Naive thymus-derived CD8-positive, alpha-beta T cell (primary cell): ENCODE results near the gene MASP1. TPM values are rescaled to one million over a fixed set of nuclear protein-coding genes. Genes with fewer than 3 reads are reported as not detected.

Experiments used
- ATAC-seq, 2 donors: fragments of 150-1000 bp; cut with Tn5 transposase in 1 of 2; sonication (Bioruptor Pico), chemical (Tn5 transposase) in 1 of 2; 1 replicate in 1 of 2; 2 replicates in 1 of 2; pipeline ENCODE4 v1.10.0; 2021; ENCODE audit warnings: mild to moderate bottlenecking in 2 of 2, moderate library complexity in 2 of 2
- POLR2A ChIA-PET: fragments of 350-600 bp; sonication (Branson Sonifier 250); formaldehyde crosslinking; loops from one replicate; lab custom pipeline; 2021; ENCODE audit warnings: antibody characterized with exemption; lab: Charles Lee
- DNase-seq, 10 donors: peaks; one replicate each; pipeline versions ENCODE4 v3.0.0 to v3.0.0-alpha.2; 2020 to 2022
- H3K27ac Mint-ChIP-seq, 10 donors: one replicate each; pipeline ENCODE4 v1.8.0; 2020 to 2022; ENCODE audit warnings: mild to moderate bottlenecking in 10 of 10, mixed read lengths in 10 of 10, moderate library complexity in 4 of 10, inconsistent platforms in 1 of 10
- H3K27me3 Mint-ChIP-seq, 5 donors: one replicate each; pipeline ENCODE4 v1.8.0; 2021 to 2022; ENCODE audit warnings: mixed read lengths in 5 of 5
- H3K36me3 Mint-ChIP-seq, 3 donors: one replicate each; pipeline ENCODE4 v1.8.0; 2020 to 2022; ENCODE audit warnings: mixed read lengths in 3 of 3, mild to moderate bottlenecking in 2 of 3, inconsistent platforms in 1 of 3
- H3K4me1 Mint-ChIP-seq, 4 donors: one replicate each; pipeline ENCODE4 v1.8.0; 2021 to 2022; ENCODE audit warnings: mixed read lengths in 4 of 4
- H3K4me3 Mint-ChIP-seq, 10 donors: one replicate each; pipeline ENCODE4 v1.8.0; 2020 to 2022; ENCODE audit warnings: mild to moderate bottlenecking in 10 of 10, mixed read lengths in 10 of 10, moderate library complexity in 6 of 10, inconsistent platforms in 1 of 10
- H3K9me3 Mint-ChIP-seq, 9 donors: one replicate each; pipeline ENCODE4 v1.8.0; 2020 to 2022; ENCODE audit warnings: mixed read lengths in 9 of 9, mild to moderate bottlenecking in 3 of 9, inconsistent platforms in 1 of 9, moderate library complexity in 1 of 9
- polyA plus RNA-seq, 3 donors: library from polyadenylated mRNA; unstranded; fragments of 300-500 nt; fragmentation: Illumina TruSeq; gene quantifications; one replicate each; pipeline ENCODE4 v1.2.3, GENCODE V29; 2021
- total RNA-seq, 8 experiments: library from RNA in 2 of 8; stranded (reverse) in 2 of 8; gene quantifications; one replicate each; pipeline ENCODE4 v1.2.3 and lab custom pipeline; 2021 to 2026

MASP1 gene
- total and polyA plus RNA-seq, 5 experiments from 2014 or later, result not detected

DNA sequence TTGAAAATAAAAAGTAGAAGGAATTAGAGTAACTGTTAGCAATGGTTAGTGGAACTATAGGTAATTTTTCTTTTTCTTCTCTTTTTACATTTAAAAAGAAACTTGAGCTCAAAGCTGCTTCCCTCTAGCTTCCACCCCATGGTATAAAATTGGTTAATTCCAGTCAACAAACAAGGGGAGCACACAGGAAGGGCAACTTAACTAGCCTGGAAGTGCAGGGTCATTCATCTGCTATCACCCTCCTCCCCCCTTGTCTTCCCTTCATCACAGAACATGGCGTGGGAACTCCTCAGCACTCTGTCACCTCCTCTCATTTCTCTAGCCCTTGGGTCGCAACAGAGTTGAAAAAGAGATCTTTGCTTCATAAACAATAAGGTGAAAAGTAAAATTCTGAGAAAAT, 20.0 kb downstream of the MASP1 start:
- H3K9me3 Mint-ChIP-seq, result peaks cover 0 to 24% (median 14%) of the 10 kb centered on the region in 9 donors

DNA sequence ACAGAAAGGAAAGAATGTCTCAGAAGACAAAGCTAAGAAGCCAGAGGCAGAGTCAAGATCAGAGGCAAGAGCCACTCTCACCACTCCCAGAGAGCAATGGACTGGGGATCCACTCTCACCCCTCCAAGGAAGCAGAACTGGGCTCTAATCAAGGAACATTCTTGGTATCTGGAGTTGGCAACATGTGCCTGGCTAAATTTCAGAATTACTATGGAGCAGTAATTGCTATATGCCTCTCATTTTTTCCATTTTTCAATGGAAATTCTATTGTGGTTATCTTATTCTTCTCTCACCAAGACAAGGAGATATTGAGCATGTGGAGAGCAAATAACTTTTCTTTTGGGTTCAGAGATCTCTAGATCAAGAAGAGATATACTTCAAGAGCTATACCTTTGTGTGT, 22.1 kb downstream of the MASP1 start:
- Mint-ChIP-seq H3K4me3 (no peak overlapping the region), H3K36me3 (peaks cover 3 to 20% (median 12%) of the 10 kb centered on the region in 3 donors), H3K9me3 (peaks cover 0 to 24% (median 14%) of the 10 kb centered on the region in 9 donors), H3K27me3 (peaks cover 17 to 33% (median 27%) of the 10 kb centered on the region in 5 donors), H3K4me1 (no peaks in the 10 kb centered on the region), H3K27ac (no peak overlapping the region)
- DNase-seq, result no peak
- POLR2A ChIA-PET, result no interaction called here
- no peak for ATAC-seq

More for the DNA sequence above, 20.0 kb downstream of the MASP1 start:
- peaks cover 16 to 24% (median 22%) of the 10 kb centered on the region in 5 donors for H3K27me3 Mint-ChIP-seq
- H3K4me1 Mint-ChIP-seq, result no peaks in the 10 kb centered on the region
- DNase-seq, result no peak
- POLR2A ChIA-PET, result no interaction called here
- no peak overlapping the region for H3K4me3 Mint-ChIP-seq
- no peak for ATAC-seq
- H3K27ac Mint-ChIP-seq, result no peak overlapping the region
- peaks cover 3 to 20% (median 12%) of the 10 kb centered on the region in 3 donors for H3K36me3 Mint-ChIP-seq

DNA sequence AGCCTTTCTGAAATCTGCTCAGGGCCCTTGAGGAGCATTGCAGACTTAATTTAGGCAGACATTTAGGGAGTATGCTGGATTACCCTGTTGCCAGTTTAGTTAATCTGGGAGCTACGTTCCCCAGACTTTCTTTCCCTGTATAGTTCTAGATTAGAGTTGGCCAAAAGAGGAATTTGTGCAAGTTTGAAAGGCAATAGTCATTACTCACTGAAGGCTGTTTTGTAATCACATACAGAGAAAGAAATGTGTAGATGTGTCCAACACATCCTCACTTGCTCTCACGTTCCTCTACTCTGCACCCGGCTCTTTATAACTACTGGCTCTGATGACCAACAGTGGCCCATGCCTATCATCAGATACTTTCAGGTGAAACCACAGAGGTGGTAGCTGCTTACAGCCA, 24.2 kb downstream of the MASP1 start:
- peaks cover 3 to 20% (median 12%) of the 10 kb centered on the region in 3 donors for H3K36me3 Mint-ChIP-seq
- ATAC-seq (no peak), DNase-seq (no peak)
- H3K9me3 Mint-ChIP-seq, result peaks cover 0 to 24% (median 14%) of the 10 kb centered on the region in 9 donors
- POLR2A ChIA-PET, result no interaction called here
- H3K27me3 Mint-ChIP-seq, result peaks cover 22 to 35% (median 28%) of the 10 kb centered on the region in 5 donors
- H3K4me1 Mint-ChIP-seq, result no peaks in the 10 kb centered on the region
- no peak overlapping the region for H3K4me3 Mint-ChIP-seq
- H3K27ac Mint-ChIP-seq, result no peak overlapping the region

DNA sequence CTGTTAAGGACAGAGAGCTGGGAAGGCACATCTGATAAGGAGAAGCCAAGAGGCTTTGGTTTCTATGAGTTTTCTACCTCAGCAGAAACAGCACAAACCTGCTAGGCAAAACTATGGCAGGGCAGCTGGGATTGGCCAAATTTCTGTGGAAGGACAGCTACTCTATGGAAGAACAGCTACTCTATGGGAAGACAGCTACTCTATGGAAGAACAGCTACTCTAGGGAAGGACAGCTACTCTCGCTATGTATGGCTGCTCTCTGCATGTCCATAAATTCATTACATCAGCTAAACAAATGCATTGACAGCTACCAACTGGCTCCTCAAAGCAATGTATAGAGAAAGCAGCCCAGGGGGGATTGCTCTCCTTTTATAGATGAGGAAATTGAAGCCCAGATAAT, 24.8 kb downstream of the MASP1 start:
- Mint-ChIP-seq H3K4me3 (no peak overlapping the region), H3K27ac (no peak overlapping the region), H3K9me3 (peaks cover 0 to 24% (median 14%) of the 10 kb centered on the region in 9 donors), H3K4me1 (no peaks in the 10 kb centered on the region), H3K27me3 (peaks cover 23 to 35% (median 25%) of the 10 kb centered on the region in 5 donors), H3K36me3 (peaks cover 3 to 20% (median 12%) of the 10 kb centered on the region in 3 donors)
- DNase-seq, result no peak
- POLR2A ChIA-PET, result no interaction called here
- ATAC-seq, result no peak

DNA sequence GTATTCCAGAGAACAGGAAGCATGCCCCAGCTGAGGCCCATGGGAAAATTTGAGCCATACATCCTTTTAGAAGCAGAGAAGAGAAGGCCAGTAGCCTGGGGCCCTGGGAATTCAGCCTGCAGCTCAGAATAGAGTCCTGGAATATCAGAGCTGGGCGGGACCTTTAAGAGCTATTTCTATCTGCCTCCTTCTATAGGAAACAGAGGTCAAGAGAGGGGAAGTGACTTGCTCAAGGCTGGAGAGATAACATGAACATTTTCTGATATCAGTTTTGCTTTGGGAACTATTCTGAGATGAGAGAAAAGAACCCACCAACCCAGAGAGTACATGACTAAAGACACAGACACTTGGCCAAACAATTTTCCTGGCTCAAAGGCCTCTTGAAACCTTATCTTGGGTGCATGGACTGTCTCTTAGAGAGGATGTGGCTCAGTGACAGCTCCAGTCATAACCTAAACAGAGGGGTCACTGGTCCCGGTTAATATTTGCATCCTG, 26.0 kb downstream of the MASP1 start:
- Mint-ChIP-seq H3K27me3 (peaks cover 23 to 38% (median 28%) of the 10 kb centered on the region in 5 donors), H3K9me3 (peaks cover 0 to 23% (median 14%) of the 10 kb centered on the region in 9 donors), H3K4me3 (no peak overlapping the region)

DNA sequence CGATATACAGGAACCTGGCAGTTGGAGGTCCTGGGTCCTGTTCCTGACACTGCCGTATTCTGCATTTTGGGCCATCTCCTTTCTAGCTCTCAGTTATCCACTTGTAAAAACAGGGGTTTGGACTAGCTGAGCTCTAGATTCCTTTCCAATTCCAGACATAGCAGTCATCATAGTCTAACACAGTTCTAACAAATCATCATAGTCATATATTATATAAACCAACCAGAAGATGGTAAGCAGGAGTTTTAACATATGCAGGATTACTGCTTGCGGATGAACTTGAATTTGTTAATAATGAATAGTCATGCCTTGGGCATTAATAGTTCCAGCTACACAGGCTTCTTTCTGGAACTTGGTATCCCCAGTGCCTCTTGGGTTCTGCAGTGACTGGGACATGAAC, 26.6 kb downstream of the MASP1 start:
- H3K9me3 Mint-ChIP-seq, result peaks cover 0 to 17% (median 8%) of the 10 kb centered on the region in 9 donors
- DNase-seq (no peak), ATAC-seq (no peak)
- no peak overlapping the region for H3K27ac Mint-ChIP-seq
- peaks cover 23 to 38% (median 29%) of the 10 kb centered on the region in 5 donors for H3K27me3 Mint-ChIP-seq
- H3K4me1 Mint-ChIP-seq, result no peaks in the 10 kb centered on the region
- peaks cover 3 to 13% (median 8%) of the 10 kb centered on the region in 3 donors for H3K36me3 Mint-ChIP-seq
- H3K4me3 Mint-ChIP-seq, result no peak overlapping the region
- POLR2A ChIA-PET, result no interaction called here

More for the DNA sequence above, 26.0 kb downstream of the MASP1 start:
- POLR2A ChIA-PET, result no interaction called here
- ATAC-seq, result no peak
- no peak for DNase-seq
- H3K27ac Mint-ChIP-seq, result no peak overlapping the region
- peaks cover 3 to 19% (median 12%) of the 10 kb centered on the region in 3 donors for H3K36me3 Mint-ChIP-seq
- H3K4me1 Mint-ChIP-seq, result no peaks in the 10 kb centered on the region

DNA sequence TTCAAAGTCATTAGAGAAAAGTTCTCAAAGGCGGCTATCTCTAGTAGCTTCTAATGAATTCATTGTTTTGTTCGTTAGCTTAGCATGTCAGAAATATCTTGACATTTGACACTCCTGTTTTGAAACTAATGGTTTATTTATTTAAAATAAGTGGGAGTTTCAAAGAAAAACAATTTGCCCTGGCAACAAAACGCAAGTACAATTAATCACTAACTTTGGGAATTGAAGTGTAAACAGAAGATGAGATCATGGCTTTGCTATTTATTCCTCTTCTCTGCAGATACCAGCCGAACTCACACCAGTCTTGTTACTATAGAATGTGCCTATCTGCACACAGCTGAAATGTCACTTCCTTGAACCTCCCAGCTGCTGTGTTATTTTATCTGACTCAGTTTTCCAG, 27.5 kb downstream of the MASP1 start:
- H3K9me3 Mint-ChIP-seq, result peaks cover 0 to 8% (median 2%) of the 10 kb centered on the region in 9 donors
- peaks cover 18 to 43% (median 29%) of the 10 kb centered on the region in 5 donors for H3K27me3 Mint-ChIP-seq

DNA sequence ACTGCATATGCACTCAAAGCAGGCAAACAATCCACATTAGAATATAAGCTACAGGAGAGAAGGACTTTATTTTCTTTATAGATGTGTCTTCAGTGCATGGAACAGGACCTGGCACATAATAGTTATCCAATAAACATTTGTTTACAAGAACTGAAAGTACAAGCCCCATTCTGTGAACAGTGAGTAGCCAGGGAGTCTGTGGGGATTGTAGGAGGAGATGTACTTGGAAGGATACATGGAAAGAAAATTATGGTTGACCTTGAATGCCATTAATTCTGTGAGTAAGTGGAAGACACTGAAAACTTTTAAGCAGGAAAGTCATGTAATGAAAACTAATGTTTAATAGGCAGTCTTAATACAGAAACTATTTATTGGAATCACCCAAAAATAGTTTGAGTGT, 28.3 kb downstream of the MASP1 start:
- Mint-ChIP-seq H3K36me3 (peaks cover 0 to under 1% (median under 1%) of the 10 kb centered on the region in 3 donors), H3K4me3 (no peak overlapping the region), H3K4me1 (no peaks in the 10 kb centered on the region), H3K27me3 (peaks cover 17 to 43% (median 26%) of the 10 kb centered on the region in 5 donors), H3K9me3 (peaks cover 0 to 2% (median 0%) of the 10 kb centered on the region in 9 donors), H3K27ac (no peak overlapping the region)
- POLR2A ChIA-PET, result no interaction called here
- no peak for ATAC-seq
- DNase-seq, result no peak

More for the DNA sequence above, 27.5 kb downstream of the MASP1 start:
- no peak for DNase-seq
- no peak overlapping the region for H3K27ac Mint-ChIP-seq
- no peaks in the 10 kb centered on the region for H3K4me1 Mint-ChIP-seq
- peaks cover 0 to 5% (median 3%) of the 10 kb centered on the region in 3 donors for H3K36me3 Mint-ChIP-seq
- ATAC-seq, result no peak
- no peak overlapping the region for H3K4me3 Mint-ChIP-seq
- POLR2A ChIA-PET, result no interaction called here

DNA sequence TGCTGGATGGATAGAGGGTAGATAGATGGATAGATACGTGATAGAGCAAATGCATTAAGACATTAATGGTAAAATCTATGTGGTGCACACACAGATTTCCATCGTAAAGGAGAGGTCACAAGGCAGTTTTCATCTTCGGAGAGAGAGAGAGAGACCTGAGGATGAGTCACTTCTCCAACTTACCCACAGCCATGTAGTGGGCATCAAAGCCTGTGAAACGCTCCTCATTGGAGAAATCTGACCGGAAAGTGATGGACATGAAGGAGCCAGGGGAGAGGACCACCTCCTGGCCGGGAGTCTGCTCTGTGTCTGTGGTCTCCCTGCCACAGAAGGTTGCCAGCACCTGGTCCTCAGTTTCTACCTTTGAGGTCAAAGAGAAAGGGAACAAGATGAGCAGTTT, 29.2 kb downstream of the MASP1 start:
- POLR2A ChIA-PET, result no interaction called here
- Mint-ChIP-seq H3K4me3 (no peak overlapping the region), H3K4me1 (no peaks in the 10 kb centered on the region), H3K27me3 (peaks cover 11 to 43% (median 19%) of the 10 kb centered on the region in 5 donors), H3K36me3 (no peaks in the 10 kb centered on the region), H3K27ac (no peak overlapping the region), H3K9me3 (peaks cover 0 to 2% (median 0%) of the 10 kb centered on the region in 9 donors)
- no peak for ATAC-seq
- DNase-seq, result no peak

DNA sequence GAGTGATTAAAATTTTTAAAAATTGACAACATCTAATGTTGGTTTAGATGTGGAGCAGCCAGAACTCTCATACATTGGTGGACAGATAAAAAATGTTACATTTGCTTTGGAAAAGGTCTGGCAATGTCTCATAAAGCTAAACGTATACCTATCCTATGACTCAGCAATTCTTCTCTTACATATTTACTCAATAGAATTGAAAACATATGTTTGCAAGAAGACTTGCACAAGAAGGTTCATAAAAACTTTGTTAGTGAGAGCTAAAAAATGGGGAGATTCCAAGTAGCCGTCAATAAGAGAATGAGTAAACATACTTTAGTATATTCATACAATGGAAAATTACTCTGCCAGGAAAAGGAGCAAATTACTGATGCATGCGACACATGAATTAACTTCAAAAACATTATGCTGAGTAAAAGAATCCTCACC, 30.0 kb downstream of the MASP1 start:
- no peaks in the 10 kb centered on the region for H3K36me3 Mint-ChIP-seq
- H3K27ac Mint-ChIP-seq, result no peak overlapping the region
- no peak for DNase-seq
- peaks cover 9 to 40% (median 19%) of the 10 kb centered on the region in 5 donors for H3K27me3 Mint-ChIP-seq
- ATAC-seq, result no peak
- H3K4me1 Mint-ChIP-seq, result no peaks in the 10 kb centered on the region
- H3K9me3 Mint-ChIP-seq, result peaks cover 0 to 2% (median 0%) of the 10 kb centered on the region in 9 donors
- POLR2A ChIA-PET, result no interaction called here
- no peak overlapping the region for H3K4me3 Mint-ChIP-seq

DNA sequence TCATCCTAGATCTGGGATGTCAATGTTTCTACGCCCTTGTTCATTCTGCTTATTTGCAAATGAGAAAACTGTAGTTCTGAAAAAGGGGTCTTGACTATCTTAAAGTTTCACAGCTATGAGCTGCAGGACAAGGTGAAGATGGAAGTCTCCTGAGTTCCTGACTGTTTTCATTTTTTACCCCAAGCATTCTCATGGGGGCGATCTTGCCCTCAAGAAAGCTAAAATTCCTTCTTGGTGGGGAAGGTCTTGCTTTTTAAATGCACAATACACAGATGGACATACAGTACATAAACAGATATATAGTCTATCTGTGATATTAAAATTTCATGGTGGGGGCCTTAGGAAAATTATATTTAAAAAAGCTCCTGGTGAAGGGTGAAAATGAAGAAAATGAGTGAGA, 32.4 kb downstream of the MASP1 start:
- H3K4me3 Mint-ChIP-seq, result no peak overlapping the region
- DNase-seq (no peak), ATAC-seq (no peak)
- peaks cover 8 to 31% (median 16%) of the 10 kb centered on the region in 5 donors for H3K27me3 Mint-ChIP-seq
- no peaks in the 10 kb centered on the region for H3K36me3 Mint-ChIP-seq
- no peak overlapping the region for H3K27ac Mint-ChIP-seq
- H3K4me1 Mint-ChIP-seq, result no peaks in the 10 kb centered on the region
- POLR2A ChIA-PET, result no interaction called here
- peaks cover 0 to 2% (median 0%) of the 10 kb centered on the region in 9 donors for H3K9me3 Mint-ChIP-seq

DNA sequence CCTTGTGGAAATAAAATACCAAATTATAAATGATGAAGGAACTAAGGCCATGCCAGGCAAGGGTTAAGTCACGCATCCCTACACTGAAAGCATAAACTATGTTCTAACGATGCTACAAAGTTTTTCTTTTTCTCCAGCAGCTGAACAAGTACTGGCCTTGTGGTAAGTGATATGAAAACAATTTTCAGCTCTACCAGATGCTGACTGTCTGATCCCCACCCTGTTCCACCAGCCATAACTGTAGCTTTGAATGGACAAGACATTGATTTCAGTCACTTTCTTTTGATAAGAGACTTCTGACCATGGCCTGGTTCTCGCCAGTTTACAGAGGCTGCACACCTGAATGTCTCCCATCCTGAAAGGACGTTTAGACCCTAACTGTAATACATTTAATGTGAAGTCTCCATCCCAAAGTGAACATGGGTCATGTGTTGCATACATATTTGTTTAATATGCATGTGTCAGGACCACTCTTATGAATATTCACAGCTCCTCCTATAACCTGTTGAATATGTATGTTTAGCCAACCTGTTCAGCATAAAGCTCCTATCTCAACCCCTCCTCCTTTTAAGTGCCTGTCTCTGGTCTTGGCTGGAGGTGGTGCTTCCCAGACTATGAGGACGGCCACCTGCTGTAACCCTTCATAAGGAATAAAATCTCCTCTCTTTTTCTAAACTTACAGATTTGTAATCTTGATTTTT, 33.4 kb downstream of the MASP1 start:
- no peak overlapping the region for H3K4me3 Mint-ChIP-seq
- peaks cover 0 to 2% (median 0%) of the 10 kb centered on the region in 9 donors for H3K9me3 Mint-ChIP-seq
- POLR2A ChIA-PET, result no interaction called here
- no peaks in the 10 kb centered on the region for H3K36me3 Mint-ChIP-seq
- H3K4me1 Mint-ChIP-seq, result no peaks in the 10 kb centered on the region
- no peak for DNase-seq
- ATAC-seq, result no peak
- no peak overlapping the region for H3K27ac Mint-ChIP-seq
- peaks cover 7 to 31% (median 16%) of the 10 kb centered on the region in 5 donors for H3K27me3 Mint-ChIP-seq

DNA sequence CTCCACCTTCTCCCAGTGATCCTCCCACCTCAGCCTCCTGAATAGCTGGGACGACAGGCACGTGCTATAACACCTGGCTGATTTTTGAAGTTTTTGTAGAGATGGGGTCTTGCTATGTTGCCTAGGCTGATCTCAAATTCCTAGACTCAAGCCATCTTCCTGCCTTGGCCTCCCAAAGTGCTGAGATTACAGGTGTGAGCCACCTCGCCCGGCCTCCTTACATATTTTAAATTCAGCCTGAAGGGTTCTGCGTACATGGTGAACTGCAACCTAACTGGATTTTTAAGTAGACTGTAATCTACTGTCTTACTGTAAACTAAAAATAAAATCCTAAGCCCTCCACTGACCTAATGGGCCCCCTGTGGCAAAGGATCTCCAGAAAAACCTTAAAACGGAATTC, 34.1 kb downstream of the MASP1 start:
- Mint-ChIP-seq H3K36me3 (no peaks in the 10 kb centered on the region), H3K27ac (no peak overlapping the region), H3K4me1 (no peaks in the 10 kb centered on the region), H3K4me3 (no peak overlapping the region), H3K27me3 (peaks cover 6 to 29% (median 16%) of the 10 kb centered on the region in 5 donors), H3K9me3 (peaks cover 0 to 2% (median 0%) of the 10 kb centered on the region in 9 donors)
- DNase-seq (no peak), ATAC-seq (no peak)
- POLR2A ChIA-PET, result no interaction called here
